Ishikawa (cell line): Measurements from ENCODE around the gene CMAS.

ENCODE experiments used
- CEBPB ChIP-seq: IDR thresholded peaks from 2 replicates; pipeline ENCODE4 v1.6.1; 2012
- CREB1 ChIP-seq: IDR thresholded peaks from 2 replicates; pipeline ENCODE4 v1.6.1; 2012; ENCODE audit warnings: low read depth
- EGR1 ChIP-seq: IDR thresholded peaks from 2 replicates; pipeline ENCODE4 v1.6.1; 2012
- EP300 ChIP-seq: IDR thresholded peaks from 2 replicates; pipeline ENCODE4 v1.6.1; 2012; ENCODE audit warnings: borderline replicate concordance
- FOXM1 ChIP-seq: IDR thresholded peaks from 2 replicates; pipeline ENCODE4 v1.6.1; 2012; ENCODE audit warnings: low read depth, borderline replicate concordance
- MAX ChIP-seq: IDR thresholded peaks from 2 replicates; pipeline ENCODE4 v1.6.1; 2012
- NFIC ChIP-seq: IDR thresholded peaks from 2 replicates; pipeline ENCODE4 v1.6.1; 2012
- RAD21 ChIP-seq: IDR thresholded peaks from 2 replicates; pipeline ENCODE4 v1.6.1; 2012; ENCODE audit warnings: low read depth
- REST ChIP-seq: IDR thresholded peaks from 2 replicates; pipeline ENCODE4 v1.6.1; 2012; ENCODE audit warnings: low read depth, mild to moderate bottlenecking
- TAF1 ChIP-seq: IDR thresholded peaks from 2 replicates; pipeline ENCODE4 v1.6.1; 2012; ENCODE audit warnings: low read depth, mild to moderate bottlenecking
- TCF12 ChIP-seq: IDR thresholded peaks from 2 replicates; pipeline ENCODE4 v1.6.1; 2012; ENCODE audit warnings: low read depth
- TEAD4 ChIP-seq: IDR thresholded peaks from 2 replicates; pipeline ENCODE4 v1.6.1; 2012
- YY1 ChIP-seq: IDR thresholded peaks from 2 replicates; pipeline ENCODE4 v1.6.1; 2012; ENCODE audit warnings: low read depth
- ZBTB7A ChIP-seq: IDR thresholded peaks from 2 replicates; pipeline ENCODE4 v1.6.1; 2012; ENCODE audit warnings: low read depth
- TF ChIP-seq, protein P1 (sequence below): IDR thresholded peaks from 2 replicates; pipeline ENCODE4 v1.6.1; 2012

Gene CMAS

GRCh38 chr12:22047494-22047893 is 1.5 kb downstream of the CMAS start:
- TF ChIP-seq TEAD4 = no peak
- no peak for TF ChIP-seq ZBTB7A
- TF ChIP-seq TAF1 = no peak
- no peak for TF ChIP-seq CREB1
- TF ChIP-seq, protein P1, sequence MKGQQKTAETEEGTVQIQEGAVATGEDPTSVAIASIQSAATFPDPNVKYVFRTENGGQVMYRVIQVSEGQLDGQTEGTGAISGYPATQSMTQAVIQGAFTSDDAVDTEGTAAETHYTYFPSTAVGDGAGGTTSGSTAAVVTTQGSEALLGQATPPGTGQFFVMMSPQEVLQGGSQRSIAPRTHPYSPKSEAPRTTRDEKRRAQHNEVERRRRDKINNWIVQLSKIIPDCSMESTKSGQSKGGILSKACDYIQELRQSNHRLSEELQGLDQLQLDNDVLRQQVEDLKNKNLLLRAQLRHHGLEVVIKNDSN = no peak
- TF ChIP-seq YY1 = no peak
- TF ChIP-seq RAD21 = no peak
- TF ChIP-seq EGR1 = no peak
- TF ChIP-seq CEBPB = no peak
- no peak for TF ChIP-seq REST
- no peak for TF ChIP-seq MAX
- TF ChIP-seq FOXM1 = no peak
- no peak for TF ChIP-seq TCF12

- TF ChIP-seq MAX (no peak), TCF12 (no peak)
Measured at GRCh38 chr12:22048351-22049041, 2.5 kb downstream of the CMAS start.

DNA sequence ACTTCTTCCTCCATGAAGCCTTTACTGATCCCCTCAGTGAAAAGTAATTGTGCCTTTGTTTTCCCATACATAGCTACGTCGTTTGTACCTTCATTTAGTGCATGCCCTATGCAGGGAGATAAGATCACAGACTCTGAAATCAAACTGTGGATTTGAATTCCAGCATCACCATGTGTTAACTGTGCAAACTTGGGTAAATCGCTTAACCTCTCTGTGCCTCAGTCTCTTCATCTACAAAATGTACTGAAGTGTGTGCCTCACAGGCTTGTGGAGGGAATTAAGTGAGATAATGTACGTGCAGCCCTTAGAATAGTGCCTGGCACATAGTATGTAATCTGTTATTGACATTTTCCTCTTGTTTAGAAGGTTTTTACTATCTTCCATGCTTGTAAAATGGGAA is 4.1 kb downstream of the CMAS start:
- TF ChIP-seq NFIC = no peak
- no peak for TF ChIP-seq FOXM1
- TF ChIP-seq ZBTB7A = no peak
- no peak for TF ChIP-seq REST
- no peak for TF ChIP-seq TAF1

DNA sequence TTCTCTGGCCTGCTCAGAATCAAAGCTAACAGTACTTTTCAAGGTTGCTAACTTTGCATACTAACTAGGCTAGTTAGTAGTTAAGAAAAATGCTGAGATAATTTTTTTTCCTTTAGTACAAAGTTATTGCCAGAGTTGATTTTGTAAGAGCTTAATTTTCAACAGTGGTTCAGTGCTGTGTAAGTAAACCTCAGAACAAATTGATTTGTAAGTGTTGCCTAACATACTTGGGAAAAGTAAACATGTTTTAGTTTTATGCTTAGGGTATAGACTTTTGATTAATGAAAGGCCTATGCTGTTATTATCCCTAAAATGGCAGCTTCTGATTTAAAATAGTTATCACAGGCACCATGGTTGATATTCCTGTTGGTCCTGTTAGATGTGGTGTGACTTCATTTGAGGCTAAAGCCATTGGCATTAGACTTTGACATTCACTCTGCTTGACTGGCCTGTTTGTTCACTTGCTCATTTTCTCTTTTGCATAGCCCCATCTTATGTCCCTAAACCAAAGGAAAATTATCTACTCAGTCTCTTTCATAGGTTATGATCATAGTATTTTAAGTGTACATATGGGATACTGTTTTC is 5.2 kb downstream of the CMAS start:
- no peak for TF ChIP-seq EP300
- no peak for TF ChIP-seq ZBTB7A
- no peak for TF ChIP-seq CEBPB
- no peak for TF ChIP-seq REST
- no peak for TF ChIP-seq FOXM1
- no peak for TF ChIP-seq EGR1

DNA sequence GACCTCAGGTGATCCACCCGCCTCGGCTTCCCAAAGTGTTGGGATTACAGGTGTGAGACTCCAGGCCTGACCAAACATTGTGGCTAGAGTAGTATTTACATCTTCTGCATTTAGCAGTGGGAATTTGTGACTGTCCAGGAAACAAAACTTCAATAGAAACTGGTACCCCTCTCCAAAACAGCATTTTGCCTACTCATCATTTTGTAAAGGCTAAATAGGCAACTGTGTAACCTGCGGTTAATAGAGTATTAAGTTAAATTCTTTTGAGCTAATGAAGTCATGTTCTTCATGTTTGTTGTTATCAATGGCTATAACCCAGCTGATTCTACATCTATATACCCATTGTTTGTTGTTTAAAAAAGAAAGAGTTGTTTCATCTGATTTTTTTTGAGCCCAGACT is 8.1 kb downstream of the CMAS start:
- TF ChIP-seq CEBPB = no peak
- TF ChIP-seq ZBTB7A = no peak
- no peak for TF ChIP-seq REST
- no peak for TF ChIP-seq YY1
- TF ChIP-seq EGR1 = no peak
- no peak for TF ChIP-seq MAX
- TF ChIP-seq, protein P1 = no peak
- no peak for TF ChIP-seq TAF1
- no peak for TF ChIP-seq NFIC
- no peak for TF ChIP-seq EP300
- TF ChIP-seq FOXM1 = no peak
- TF ChIP-seq RAD21 = no peak
- no peak for TF ChIP-seq TCF12
- TF ChIP-seq CREB1 = no peak
- TF ChIP-seq TEAD4 = no peak
